OCI-LY3 (cell line): ENCODE results near the gene ASB13.

Source experiments
- H2AFZ ChIP-seq: fragments of 200-600, 300-600 bp; shearing (Covaris generic); 2 replicates; pipeline ENCODE4 v1.6.0; 2014; ENCODE audit warnings: antibody characterized with exemption, low read depth, low read length
- H3K27ac ChIP-seq: fragments of 200-600, 300-600 bp; sonication (generic); 2 replicates; pipeline ENCODE4 v1.5.1; 2014; ENCODE audit warnings: mild to moderate bottlenecking, low read length, moderate library complexity, mixed read lengths
- H3K27me3 ChIP-seq: fragments of 200-600, 300-600 bp; sonication (generic); 2 replicates; pipeline ENCODE4 v1.6.1; 2014; ENCODE audit warnings: low read depth, low read length, mixed read lengths
- H3K36me3 ChIP-seq: fragments of 200-600, 300-600 bp; sonication (generic); replicated peaks from 2 replicates; pipeline ENCODE3; 2014; ENCODE audit warnings: low read depth, low read length, mixed read lengths
- H3K4me1 ChIP-seq: fragments of 300-600, 200-600 bp; sonication (generic); 2 replicates; pipeline ENCODE4 v1.6.1; 2014; ENCODE audit warnings: low read length, mixed read lengths
- H3K4me2 ChIP-seq: fragments of 200-600, 300-600 bp; sonication (generic); 2 replicates; pipeline ENCODE4 v1.6.1; 2014; ENCODE audit warnings: low read length, mixed read lengths
- H3K4me3 ChIP-seq: fragments of 300-600, 200-600 bp; sonication (generic); 2 replicates; pipeline ENCODE4 v1.5.1; 2014; ENCODE audit warnings: antibody characterized with exemption, mild to moderate bottlenecking, low read length, moderate library complexity
- H3K79me2 ChIP-seq: fragments of 300-600, 200-600 bp; shearing (Covaris generic); 2 replicates; pipeline ENCODE4 v1.6.1; 2014; ENCODE audit warnings: mild to moderate bottlenecking, low read length, mixed read lengths
- H3K9ac ChIP-seq: fragments of 300-600, 200-600 bp; shearing (Covaris generic); 2 replicates; pipeline ENCODE4 v1.6.0; 2014; ENCODE audit warnings: mild to moderate bottlenecking, low read length, moderate library complexity
- H3K9me3 ChIP-seq: fragments of 200-600, 300-600 bp; shearing (Covaris generic); 2 replicates; pipeline ENCODE4 v1.6.1; 2014; ENCODE audit warnings: low read length, mixed read lengths; ENCODE audit not compliant: insufficient read depth
- H4K20me1 ChIP-seq: fragments of 200-600, 300-600 bp; sonication (generic); 2 replicates; pipeline ENCODE4 v1.6.1; 2016; ENCODE audit warnings: low read length, mixed read lengths; ENCODE audit not compliant: insufficient read depth
- CTCF ChIP-seq: fragments of 200-600, 300-600 bp; sonication (generic); IDR thresholded peaks from 2 replicates; pipeline ENCODE4 v1.5.1; 2014; ENCODE audit warnings: antibody characterized with exemption, low read length, low read depth
- EZH2phosphoT487 ChIP-seq: fragments of 200-600 bp; shearing (Covaris generic); IDR thresholded peaks from 2 replicates; pipeline ENCODE4 v1.6.1; 2018; ENCODE audit warnings: antibody characterized with exemption, mixed run types, low read depth

ASB13 gene

GRCh38 chr10:5628451-5629302, 37.7 kb downstream of the ASB13 start:
- no peak overlapping the region for H3K4me3 ChIP-seq
- peaks cover 13% of the 10 kb centered on the region for H3K27me3 ChIP-seq
- TF ChIP-seq EZH2phosphoT487 (no peak), CTCF (no peak)
- H3K79me2 ChIP-seq: no peaks in the 10 kb centered on the region
- no peak overlapping the region for H3K27ac ChIP-seq
- H3K9me3 ChIP-seq: no peaks in the 10 kb centered on the region
- no peaks in the 10 kb centered on the region for H4K20me1 ChIP-seq
- H3K9ac ChIP-seq: no peak overlapping the region
- H3K36me3 ChIP-seq: no peaks in the 10 kb centered on the region
- H3K4me1 ChIP-seq: peaks cover 12% of the 10 kb centered on the region
- no peak overlapping the region for H2AFZ ChIP-seq
- H3K4me2 ChIP-seq: peak overlapping the region; percentile 0; the same call in 1 of the 2 replicates

GRCh38 chr10:5627486-5628044, 38.8 kb downstream of the ASB13 start:
- Histone ChIP-seq H3K4me1 (peaks cover 18% of the 10 kb centered on the region), H3K4me3 (no peak overlapping the region), H3K36me3 (no peaks in the 10 kb centered on the region), H3K79me2 (no peaks in the 10 kb centered on the region), H3K27me3 (peaks cover 13% of the 10 kb centered on the region), H3K4me2 (no peak overlapping the region), H4K20me1 (no peaks in the 10 kb centered on the region), H2AFZ (no peak overlapping the region), H3K27ac (no peak overlapping the region), H3K9me3 (no peaks in the 10 kb centered on the region), H3K9ac (no peak overlapping the region)
- no peak for TF ChIP-seq EZH2phosphoT487
- TF ChIP-seq CTCF: no peak

- Histone ChIP-seq H3K36me3 (no peaks in the 10 kb centered on the region), H3K4me2 (no peak overlapping the region), H4K20me1 (no peaks in the 10 kb centered on the region), H3K4me3 (no peak overlapping the region), H3K27me3 (peaks cover 13% of the 10 kb centered on the region), H3K9me3 (no peaks in the 10 kb centered on the region), H3K79me2 (no peaks in the 10 kb centered on the region), H3K9ac (no peak overlapping the region), H3K4me1 (peaks cover 18% of the 10 kb centered on the region), H2AFZ (no peak overlapping the region), H3K27ac (no peak overlapping the region)
- TF ChIP-seq CTCF (no peak), EZH2phosphoT487 (no peak)
Measured at GRCh38 chr10:5625992-5626777, 40.2 kb downstream of the ASB13 start.

DNA sequence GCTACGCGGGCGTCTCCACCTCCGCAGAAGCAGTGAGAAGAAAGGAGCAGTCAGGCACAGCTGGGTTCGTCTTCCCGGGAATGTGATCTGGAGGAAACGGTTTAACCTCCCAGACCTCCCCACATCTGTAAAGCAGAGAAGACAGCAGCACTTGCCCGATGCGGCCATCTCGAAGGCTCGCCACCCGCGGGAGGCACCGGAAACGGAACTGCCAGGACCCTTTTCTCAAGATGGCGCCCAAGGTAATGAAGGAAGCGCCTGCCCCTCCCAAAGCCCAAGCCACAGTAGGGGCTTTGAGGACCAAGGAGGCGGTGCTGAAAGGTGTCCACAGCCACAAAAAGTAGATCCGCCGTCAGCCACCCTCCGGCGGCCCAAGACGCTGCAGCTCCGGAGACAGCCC, 41.7 kb downstream of the ASB13 start:
- Histone ChIP-seq H3K4me2 (no peak overlapping the region), H3K9me3 (no peaks in the 10 kb centered on the region), H2AFZ (no peak overlapping the region), H3K27ac (no peak overlapping the region), H3K4me3 (no peak overlapping the region), H4K20me1 (no peaks in the 10 kb centered on the region), H3K4me1 (peaks cover 18% of the 10 kb centered on the region), H3K27me3 (peaks cover 13% of the 10 kb centered on the region), H3K9ac (no peak overlapping the region), H3K36me3 (no peaks in the 10 kb centered on the region), H3K79me2 (no peaks in the 10 kb centered on the region)
- TF ChIP-seq EZH2phosphoT487: no peak
- TF ChIP-seq CTCF: no peak
